H9 (cell line): ENCODE measurements around the gene TBC1D3B. TPM values are rescaled to one million over a fixed set of nuclear protein-coding genes. Genes with fewer than 3 reads are reported as not detected.
"Not testable (repeated sequence)": the region's sequence is repeated elsewhere in the genome, so short reads cannot be mapped to it uniquely, and the experiment has no call there.

Experiments used
- DNase-seq: peaks from one replicate; pipeline ENCODE4 v3.0.0-alpha.2; 2017
- H2AFZ ChIP-seq: one replicate; pipeline ENCODE4 v1.6.1; 2013; ENCODE audit warnings: mild to moderate bottlenecking, low read length, control low read depth, moderate library complexity
- H2AK5ac ChIP-seq: 2 replicates; pipeline ENCODE4 v1.6.1; 2013; ENCODE audit warnings: low read length, control low read depth, mixed read lengths; ENCODE audit not compliant: insufficient read length
- H2BK120ac ChIP-seq: one replicate; pipeline ENCODE4 v1.6.1; 2013; ENCODE audit warnings: low read depth, mild to moderate bottlenecking, low read length, control low read depth, inconsistent platforms; ENCODE audit not compliant: poor library complexity, severe bottlenecking
- H2BK12ac ChIP-seq: 2 replicates; pipeline ENCODE4 v1.6.1; 2013; ENCODE audit warnings: low read length, control low read depth, mixed read lengths, low read depth; ENCODE audit not compliant: insufficient read length
- H2BK15ac ChIP-seq: 2 replicates; pipeline ENCODE4 v1.6.1; 2013; ENCODE audit warnings: low read depth, low read length, control low read depth
- H2BK20ac ChIP-seq: one replicate; pipeline ENCODE4 v1.6.1; 2013; ENCODE audit warnings: low read depth, mild to moderate bottlenecking, low read length, control low read depth, inconsistent platforms; ENCODE audit not compliant: poor library complexity, severe bottlenecking
- H2BK5ac ChIP-seq: 2 replicates; pipeline ENCODE4 v1.6.1; 2013; ENCODE audit warnings: low read length, control low read depth, mixed read lengths; ENCODE audit not compliant: insufficient read length
- H3K14ac ChIP-seq: 2 replicates; pipeline ENCODE4 v1.6.1; 2013; ENCODE audit warnings: low read length, control low read depth; ENCODE audit not compliant: insufficient read depth
- H3K18ac ChIP-seq: 2 replicates; pipeline ENCODE4 v1.6.1; 2013; ENCODE audit warnings: low read depth, mild to moderate bottlenecking, mixed read lengths, low read length, control low read depth; ENCODE audit not compliant: insufficient read length
- H3K23ac ChIP-seq: 2 replicates; pipeline ENCODE4 v1.6.1; 2013; ENCODE audit warnings: low read length, control low read depth, mixed read lengths, low read depth; ENCODE audit not compliant: insufficient read length
- H3K23me2 ChIP-seq: 2 replicates; pipeline ENCODE4 v1.6.1; 2013; ENCODE audit warnings: low read depth, mild to moderate bottlenecking, mixed read lengths, low read length, control low read depth; ENCODE audit not compliant: insufficient read length, poor library complexity, severe bottlenecking
- H3K27ac ChIP-seq: 2 replicates; pipeline ENCODE4 v1.5.1; 2013; ENCODE audit warnings: low read length, control low read depth, mixed read lengths, low read depth; ENCODE audit not compliant: insufficient read length
- H3K27me3 ChIP-seq: 2 replicates; pipeline ENCODE4 v1.6.1; 2013; ENCODE audit warnings: low read length, control low read depth, inconsistent platforms; ENCODE audit not compliant: insufficient read depth
- H3K4ac ChIP-seq: 2 replicates; pipeline ENCODE4 v1.6.1; 2013; ENCODE audit warnings: low read depth, mild to moderate bottlenecking, control low read depth, inconsistent platforms, low read length, moderate library complexity
- H3K4me1 ChIP-seq: 2 replicates; pipeline ENCODE4 v1.6.1; 2013; ENCODE audit warnings: low read length, control low read depth, inconsistent platforms; ENCODE audit not compliant: insufficient read depth
- H3K4me2 ChIP-seq: 2 replicates; pipeline ENCODE4 v1.6.1; 2013; ENCODE audit warnings: low read length, control low read depth, mixed read lengths; ENCODE audit not compliant: insufficient read length, insufficient read depth
- H3K56ac ChIP-seq: 2 replicates; pipeline ENCODE4 v1.6.1; 2013; ENCODE audit warnings: low read depth, mild to moderate bottlenecking, mixed read lengths, low read length, control low read depth; ENCODE audit not compliant: insufficient read length
- H3K79me1 ChIP-seq: 2 replicates; pipeline ENCODE4 v1.6.1; 2013; ENCODE audit warnings: low read depth, mild to moderate bottlenecking, moderate library complexity, low read length, control low read depth, inconsistent platforms; ENCODE audit not compliant: insufficient read depth, poor library complexity, severe bottlenecking
- H3K79me2 ChIP-seq: 2 replicates; pipeline ENCODE4 v1.6.1; 2013; ENCODE audit warnings: low read length, control low read depth, inconsistent platforms; ENCODE audit not compliant: insufficient read depth
- H3K9ac ChIP-seq: 2 replicates; pipeline ENCODE4 v1.6.1; 2013; ENCODE audit warnings: low read length, control low read depth, mixed read lengths; ENCODE audit not compliant: insufficient read length; ENCODE audit errors: extremely low read depth
- H3K9me3 ChIP-seq: one replicate; pipeline ENCODE4 v1.6.1; 2013; ENCODE audit warnings: low read depth, low read length, inconsistent platforms; ENCODE audit not compliant: control insufficient read depth
- H3T11ph ChIP-seq: one replicate; pipeline ENCODE4 v1.6.1; 2013; ENCODE audit warnings: mild to moderate bottlenecking, low read length, control low read depth, inconsistent platforms
- H4K20me1 ChIP-seq: one replicate; pipeline ENCODE4 v1.6.1; 2013; ENCODE audit not compliant: control insufficient read depth, insufficient read length, insufficient read depth
- H4K5ac ChIP-seq: 2 replicates; pipeline ENCODE4 v1.6.1; 2013; ENCODE audit warnings: low read depth, mild to moderate bottlenecking, mixed read lengths, low read length, control low read depth; ENCODE audit not compliant: insufficient read length
- H4K8ac ChIP-seq: replicated peaks from 2 replicates; pipeline ENCODE4 v1.6.1; 2013; ENCODE audit warnings: low read length, control low read depth, mixed read lengths, low read depth; ENCODE audit not compliant: insufficient read length
- H4K91ac ChIP-seq: 2 replicates; pipeline ENCODE4 v1.6.1; 2013; ENCODE audit warnings: low read depth, mild to moderate bottlenecking, moderate library complexity, mixed read lengths, low read length, control low read depth; ENCODE audit not compliant: insufficient read length
- H3K27ac Mint-ChIP-seq, 3 experiments: 2 replicates in 2 of 3; 3 replicates in 1 of 3; pipeline ENCODE4 v1.8.0; 2020 to 2021; ENCODE audit warnings: mixed read lengths in 3 of 3, mild to moderate bottlenecking in 1 of 3, moderate library complexity in 1 of 3
- H3K27me3 Mint-ChIP-seq: 2 replicates; pipeline ENCODE4 v1.8.0; 2021; ENCODE audit warnings: low read depth, mild to moderate bottlenecking, moderate library complexity, mixed read lengths
- H3K36me3 Mint-ChIP-seq, 3 experiments: 2 replicates in 2 of 3; 3 replicates in 1 of 3; pipeline ENCODE4 v1.8.0; 2020 to 2021; ENCODE audit warnings: low read depth in 3 of 3, mixed read lengths in 3 of 3; ENCODE audit not compliant: insufficient read depth in 1 of 3
- H3K4me1 Mint-ChIP-seq, 2 experiments: 2 replicates each; pipeline ENCODE4 v1.8.0; 2020; ENCODE audit warnings: mixed read lengths in 2 of 2
- H3K4me3 Mint-ChIP-seq, 2 experiments: 2 replicates in 1 of 2; 3 replicates in 1 of 2; pipeline ENCODE4 v1.8.0; 2020 to 2021; ENCODE audit warnings: mild to moderate bottlenecking in 2 of 2, mixed read lengths in 2 of 2, moderate library complexity in 1 of 2
- H3K9me3 Mint-ChIP-seq, 2 experiments: 2 replicates in 1 of 2; 3 replicates in 1 of 2; pipeline ENCODE4 v1.8.0; 2020; ENCODE audit warnings: mild to moderate bottlenecking in 2 of 2, mixed read lengths in 2 of 2, moderate library complexity in 1 of 2
- WGBS: extraction: QIAGEN DNeasy Blood & Tissue Kit; methylation state at CpG from one replicate; pipeline ENCODE4 v1.1.7; 2013; ENCODE audit warnings: missing lambda C conversion rate, low lambda C conversion rate, mixed read lengths; ENCODE audit not compliant: insufficient read length; ENCODE audit errors: extremely low coverage; 5-methylcytosine and 5-hydroxymethylcytosine counted together
- total RNA-seq: library from RNA; stranded (reverse); gene quantifications from 2 replicates; pipeline ENCODE4 v1.2.1, GENCODE V29; 2021

Gene TBC1D3B
- total RNA-seq, 1 experiment from 2014 or later: 8.8 TPM

DNA sequence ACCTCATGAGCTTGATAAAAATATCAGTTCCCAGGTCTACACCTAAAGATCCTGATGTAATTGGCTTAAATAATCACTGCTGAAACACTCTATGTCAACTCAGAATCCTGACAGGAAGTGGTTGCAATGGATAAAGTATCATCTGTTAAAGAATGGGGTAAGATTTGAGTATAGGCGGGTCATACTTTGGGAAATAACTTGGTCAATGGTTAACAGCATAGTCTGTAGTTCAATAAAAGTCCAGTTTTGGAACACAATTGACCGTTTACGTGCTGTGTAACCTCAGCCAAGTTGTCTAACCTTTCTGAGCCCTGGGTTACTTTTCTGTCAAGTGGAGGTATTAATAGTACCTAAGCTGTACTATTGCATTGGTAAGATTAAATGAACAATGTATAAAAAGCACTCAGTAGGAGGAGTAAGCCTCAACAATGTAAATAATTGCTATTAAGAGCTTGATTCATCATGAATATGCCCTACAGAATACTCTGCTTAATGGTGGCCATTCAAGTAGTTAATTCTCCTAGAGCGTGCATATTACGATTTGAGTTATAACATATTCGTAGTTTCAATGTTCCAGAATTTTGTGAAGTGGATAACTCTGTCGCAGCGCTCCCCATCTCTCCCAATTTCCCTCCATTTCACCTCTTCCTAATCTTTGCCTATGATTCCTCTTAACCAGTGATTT, 17.9 kb upstream of the TBC1D3B start:
- not testable (repeated sequence) for H3K4ac ChIP-seq, H2BK120ac ChIP-seq, H3K4me2 ChIP-seq, H3K14ac ChIP-seq, H3K27ac Mint-ChIP-seq, H4K8ac ChIP-seq, H3K4me1 ChIP-seq, H4K5ac ChIP-seq, H2BK12ac ChIP-seq, H3K27me3 ChIP-seq, H3K9me3 Mint-ChIP-seq, H3T11ph ChIP-seq, H3K23me2 ChIP-seq, H3K27ac ChIP-seq, H3K79me2 ChIP-seq, H2AK5ac ChIP-seq, H2BK20ac ChIP-seq, H3K36me3 Mint-ChIP-seq, H4K20me1 ChIP-seq, H3K23ac ChIP-seq, DNase-seq, H2AFZ ChIP-seq, H3K9me3 ChIP-seq, H3K56ac ChIP-seq, H4K91ac ChIP-seq, H2BK15ac ChIP-seq, H2BK5ac ChIP-seq, H3K9ac ChIP-seq, H3K79me1 ChIP-seq, H3K18ac ChIP-seq, H3K4me3 Mint-ChIP-seq
- Mint-ChIP-seq H3K27me3 (peaks cover 15% of the 10 kb centered on the region), H3K4me1 (peaks cover 19 to 21% of the 10 kb centered on the region in 2 experiments)
- no CpG with 5 or more reads among the region's 8 CpGs for WGBS
